Caco-2 (cell line): ENCODE data around the gene CATSPER3. TPM values are rescaled to one million over a fixed set of nuclear protein-coding genes. Genes with fewer than 3 reads are reported as not detected.

Experiments
- BruUV-seq: library from RNA; stranded (reverse); fragments of 400-500 nt; replicated peaks from 2 replicates; lab custom pipeline; 2021; lab: Mats Ljungman, UMichigan
- CTCF ChIA-PET: fragments of 300-600 bp; sonication (Branson Sonifier 250); formaldehyde crosslinking; loops from one replicate; lab custom pipeline; 2022; ENCODE audit warnings: antibody characterized with exemption; lab: Charles Lee
- POLR2A ChIA-PET: fragments of 300-600 bp; sonication (Branson Sonifier 250); formaldehyde crosslinking; loops from one replicate; lab custom pipeline; 2022; ENCODE audit warnings: antibody characterized with exemption; lab: Charles Lee
- DNase-seq, 2 experiments: peaks; one replicate each; pipeline versions ENCODE4 v3.0.0 to v3.0.0-alpha.2; 2020 to 2022
- H3K27me3 ChIP-seq: replicated peaks from 2 replicates; pipeline ENCODE4 v1.6.0; 2011; ENCODE audit warnings: low read length; ENCODE audit not compliant: control insufficient read depth, insufficient read depth
- H3K36me3 ChIP-seq: 2 replicates; pipeline ENCODE4 v1.5.1; 2011; ENCODE audit warnings: low read length; ENCODE audit not compliant: control insufficient read depth, insufficient read depth
- H3K4me1 ChIP-seq: fragments of 250-450 bp; sonication (Bioruptor Pico); 2 replicates; pipeline ENCODE4 v1.5.1; 2020; ENCODE audit warnings: mild to moderate bottlenecking
- H3K4me3 ChIP-seq: 2 replicates; pipeline ENCODE4 v1.5.1; 2011; ENCODE audit warnings: low read depth, mild to moderate bottlenecking, control low read depth, low read length
- H3K9me3 ChIP-seq: fragments of 250-450 bp; sonication (Bioruptor Pico); 2 replicates; pipeline ENCODE4 v1.5.1; 2020; ENCODE audit warnings: mild to moderate bottlenecking, moderate library complexity
- H3K27ac Mint-ChIP-seq: one replicate; pipeline ENCODE4 v1.8.0; 2022; ENCODE audit warnings: mixed read lengths; ENCODE audit not compliant: unreplicated experiment
- H3K27me3 Mint-ChIP-seq: one replicate; pipeline ENCODE4 v1.8.0; 2022; ENCODE audit warnings: mixed read lengths; ENCODE audit not compliant: insufficient read depth, unreplicated experiment
- H3K36me3 Mint-ChIP-seq: one replicate; pipeline ENCODE4 v1.8.0; 2022; ENCODE audit warnings: mild to moderate bottlenecking, mixed read lengths; ENCODE audit not compliant: insufficient read depth, unreplicated experiment
- H3K4me1 Mint-ChIP-seq: one replicate; pipeline ENCODE4 v1.8.0; 2022; ENCODE audit warnings: low read depth, mixed read lengths; ENCODE audit not compliant: unreplicated experiment
- H3K4me3 Mint-ChIP-seq: one replicate; pipeline ENCODE4 v1.8.0; 2022; ENCODE audit warnings: mild to moderate bottlenecking, moderate library complexity, mixed read lengths; ENCODE audit not compliant: unreplicated experiment
- H3K9me3 Mint-ChIP-seq: one replicate; pipeline ENCODE4 v1.8.0; 2022; ENCODE audit warnings: mixed read lengths; ENCODE audit not compliant: unreplicated experiment
- CTCF ChIP-seq, 2 experiments: fragments of 200-600 bp in 1 of 2; IDR thresholded peaks; 1 replicate in 1 of 2; 2 replicates in 1 of 2; pipeline versions ENCODE4 v1.5.1 to v1.8.0; 2011 to 2022; ENCODE audit warnings: antibody characterized with exemption in 1 of 2, control low read depth in 1 of 2, inconsistent platforms in 1 of 2, low read depth in 1 of 2, low read length in 1 of 2, mild to moderate bottlenecking in 1 of 2, moderate library complexity in 1 of 2; ENCODE audit not compliant: insufficient read depth in 1 of 2, severe bottlenecking in 1 of 2, unreplicated experiment in 1 of 2
- intact Hi-C: fragments of 100-400 bp; cut with micrococcal nuclease; formaldehyde crosslinking; loops from one replicate; pipeline ENCODE4 v1.10.0; 2022; ENCODE audit not compliant: unreplicated experiment
- total RNA-seq: library from RNA; stranded (reverse); gene quantifications from 2 replicates; pipeline ENCODE4 v1.2.3, GENCODE V29; 2022

Gene CATSPER3
- total RNA-seq, 1 experiment from 2014 or later, result 0.61 TPM

GRCh38 chr5:134943547-134943946, 24.2 kb upstream of the CATSPER3 start:
- no peaks in the 10 kb centered on the region for H3K9me3 Mint-ChIP-seq
- H3K4me3 Mint-ChIP-seq, result no peak overlapping the region
- Histone ChIP-seq H3K4me3 (no peak overlapping the region), H3K4me1 (no peaks in the 10 kb centered on the region), H3K36me3 (no peaks in the 10 kb centered on the region), H3K9me3 (no peaks in the 10 kb centered on the region), H3K27me3 (no peaks in the 10 kb centered on the region)
- DNase-seq, result no peak
- intact Hi-C loops, result no loop called here
- H3K36me3 Mint-ChIP-seq, result peaks cover 22% of the 10 kb centered on the region
- ChIA-PET POLR2A (no interaction called here), CTCF (no interaction called here)
- no TSS peak for BruUV-seq
- H3K27me3 Mint-ChIP-seq, result no peaks in the 10 kb centered on the region
- H3K27ac Mint-ChIP-seq, result no peak overlapping the region
- no peaks in the 10 kb centered on the region for H3K4me1 Mint-ChIP-seq
- TF ChIP-seq CTCF (IDR thresholded peaks at IDR 0.05; ENCODE audit: insufficient read depth in 1 of 2, low read depth in 1 of 2, low read length in 1 of 2, severe bottlenecking in 1 of 2, unreplicated experiment in 1 of 2), result no peak

GRCh38 chr5:134944630-134945029, 23.1 kb upstream of the CATSPER3 start:
- Histone ChIP-seq H3K36me3 (no peaks in the 10 kb centered on the region), H3K4me1 (no peaks in the 10 kb centered on the region), H3K4me3 (no peak overlapping the region), H3K9me3 (no peaks in the 10 kb centered on the region), H3K27me3 (no peaks in the 10 kb centered on the region)
- Mint-ChIP-seq H3K4me3 (no peak overlapping the region), H3K36me3 (peaks cover 15% of the 10 kb centered on the region), H3K27me3 (no peaks in the 10 kb centered on the region), H3K9me3 (no peaks in the 10 kb centered on the region), H3K27ac (no peak overlapping the region), H3K4me1 (no peaks in the 10 kb centered on the region)
- DNase-seq, result no peak
- intact Hi-C loops, result no loop called here
- no TSS peak for BruUV-seq
- ChIA-PET POLR2A (no interaction called here), CTCF (no interaction called here)
- TF ChIP-seq CTCF (IDR thresholded peaks at IDR 0.05; ENCODE audit: insufficient read depth in 1 of 2, low read depth in 1 of 2, low read length in 1 of 2, severe bottlenecking in 1 of 2, unreplicated experiment in 1 of 2), result no peak

GRCh38 chr5:134945041-134945440, 22.7 kb upstream of the CATSPER3 start:
- ChIA-PET CTCF (no interaction called here), POLR2A (no interaction called here)
- Histone ChIP-seq H3K4me3 (no peak overlapping the region), H3K27me3 (no peaks in the 10 kb centered on the region), H3K4me1 (no peaks in the 10 kb centered on the region), H3K36me3 (no peaks in the 10 kb centered on the region), H3K9me3 (no peaks in the 10 kb centered on the region)
- no peak for DNase-seq
- TF ChIP-seq CTCF (IDR thresholded peaks at IDR 0.05; ENCODE audit: insufficient read depth in 1 of 2, low read depth in 1 of 2, low read length in 1 of 2, severe bottlenecking in 1 of 2, unreplicated experiment in 1 of 2), result no peak
- Mint-ChIP-seq H3K9me3 (no peaks in the 10 kb centered on the region), H3K4me3 (no peak overlapping the region), H3K4me1 (no peaks in the 10 kb centered on the region), H3K27me3 (no peaks in the 10 kb centered on the region), H3K36me3 (peaks cover 11% of the 10 kb centered on the region), H3K27ac (no peak overlapping the region)
- intact Hi-C loops, result no loop called here
- no TSS peak for BruUV-seq
